ENCODE results near the gene FBXW2. TPM values are rescaled to one million over a fixed set of nuclear protein-coding genes. Genes with fewer than 3 reads are reported as not detected.

FBXW2 gene
- polyA plus RNA-seq, 1 donor from 2014 or later = 27.3 TPM

DNA sequence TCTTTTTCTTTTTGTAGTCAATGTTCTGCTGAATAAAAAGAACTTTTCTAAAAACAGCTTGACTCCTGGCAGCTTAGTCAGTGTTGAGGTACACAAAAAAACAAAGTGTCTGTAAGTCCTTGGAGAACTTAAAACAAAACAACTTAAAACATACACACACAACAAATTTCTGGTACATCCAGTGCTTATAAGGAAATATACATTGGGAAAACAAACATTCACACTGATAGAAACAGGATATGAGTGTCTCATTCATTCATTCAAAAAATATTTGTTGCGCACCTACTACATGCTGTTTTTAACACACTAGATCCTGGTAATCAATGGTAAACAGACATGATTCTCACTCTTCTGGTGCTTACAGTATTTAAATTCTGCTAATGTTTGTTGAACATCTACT, 51.5 kb downstream of the FBXW2 start:
- Mint-ChIP-seq H3K36me3 (peaks cover 3% of the 10 kb centered on the region), H3K9me3 (no peaks in the 10 kb centered on the region), H3K4me1 (peaks cover 0 to 1% (median 0%) of the 10 kb centered on the region in 3 donors), H3K4me3 (no peak overlapping the region), H3K27ac (no peak overlapping the region), H3K27me3 (no peaks in the 10 kb centered on the region)

DNA sequence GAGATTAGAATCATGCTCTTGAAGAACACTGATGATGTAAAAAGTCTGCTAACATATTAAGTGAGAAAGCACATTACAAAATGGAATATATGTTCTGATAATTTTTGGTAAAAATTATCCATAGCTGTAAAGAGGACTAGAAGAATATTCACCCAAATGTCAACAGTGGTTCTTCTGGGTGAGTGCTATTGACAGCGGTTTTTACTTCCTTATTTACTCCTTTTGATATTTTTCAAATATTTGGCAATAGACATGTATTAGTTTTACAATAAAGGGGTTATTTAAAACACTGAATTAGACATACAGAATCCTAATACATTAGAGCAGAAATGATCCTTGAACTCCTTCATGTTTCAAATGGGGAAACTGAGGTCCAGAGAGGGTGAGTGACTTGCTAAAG, 52.0 kb downstream of the FBXW2 start:
- Mint-ChIP-seq H3K36me3 (peaks cover 3% of the 10 kb centered on the region), H3K27ac (no peak overlapping the region), H3K9me3 (no peaks in the 10 kb centered on the region), H3K4me1 (peaks cover 0 to 1% (median under 1%) of the 10 kb centered on the region in 3 donors), H3K27me3 (no peaks in the 10 kb centered on the region), H3K4me3 (no peak overlapping the region)

DNA sequence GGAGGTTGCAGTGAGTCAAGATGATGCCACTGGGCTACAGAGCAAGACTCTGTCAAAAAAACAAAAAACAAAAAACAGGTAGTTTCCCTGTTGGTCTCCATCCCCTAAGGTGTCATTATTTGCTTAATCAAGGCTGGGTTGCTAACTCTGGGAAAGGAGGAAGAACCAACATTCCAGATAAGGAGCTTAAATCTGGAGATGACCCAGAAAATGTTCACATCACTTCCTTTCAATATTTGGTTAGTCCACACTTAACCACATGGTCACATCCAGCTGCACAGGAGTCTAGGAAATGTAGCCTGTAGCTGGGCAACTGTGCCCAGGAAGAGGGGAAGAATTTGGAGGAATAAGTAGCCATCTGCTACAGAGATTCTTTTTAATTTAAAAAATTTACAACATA, 53.1 kb downstream of the FBXW2 start:
- Mint-ChIP-seq H3K27me3 (no peaks in the 10 kb centered on the region), H3K4me3 (no peak overlapping the region), H3K9me3 (no peaks in the 10 kb centered on the region), H3K27ac (no peak overlapping the region), H3K4me1 (peaks cover 7 to 11% (median 9%) of the 10 kb centered on the region in 3 donors), H3K36me3 (peaks cover under 1% of the 10 kb centered on the region)

DNA sequence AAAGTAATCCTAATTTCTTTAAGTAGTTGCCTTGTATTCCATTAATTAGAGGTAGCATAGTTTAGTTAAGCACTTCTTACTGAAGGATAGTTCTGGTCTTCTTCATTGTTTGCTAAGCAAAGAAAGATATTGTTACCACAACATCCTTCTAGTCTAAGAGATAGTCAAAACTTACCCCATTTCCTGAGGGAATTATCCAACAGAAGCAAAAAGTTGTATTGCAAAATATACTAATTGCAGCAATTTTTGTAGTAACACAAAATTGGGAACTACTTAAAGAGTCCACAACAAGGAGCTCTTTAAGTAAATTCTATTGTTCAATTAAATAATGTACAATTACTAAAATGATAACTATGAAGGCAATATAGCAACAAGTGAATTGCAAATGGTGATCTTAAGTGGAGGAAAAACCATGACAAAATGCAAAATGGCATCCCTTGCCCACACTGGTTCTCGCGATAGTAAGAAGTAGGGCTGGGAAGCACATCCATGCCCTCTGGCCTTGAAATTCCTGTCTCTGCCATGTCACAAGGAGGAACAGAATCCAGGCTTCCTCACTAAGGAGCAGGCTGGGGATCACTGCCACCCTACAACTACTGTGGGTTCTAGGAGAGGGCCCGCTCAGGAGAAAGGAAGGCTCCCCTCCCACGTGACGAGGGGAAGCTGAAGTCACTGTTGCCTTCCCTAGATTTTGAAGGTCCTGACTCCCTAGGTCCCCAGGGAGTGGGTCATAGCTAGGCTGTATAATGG, 55.6 kb downstream of the FBXW2 start:
- Mint-ChIP-seq H3K36me3 (no peaks in the 10 kb centered on the region), H3K27me3 (no peaks in the 10 kb centered on the region), H3K27ac (peak overlapping the region in 1 of 3 donors; percentile 73), H3K9me3 (no peaks in the 10 kb centered on the region), H3K4me1 (peaks cover 13 to 17% (median 14%) of the 10 kb centered on the region in 3 donors), H3K4me3 (no peak overlapping the region)

DNA sequence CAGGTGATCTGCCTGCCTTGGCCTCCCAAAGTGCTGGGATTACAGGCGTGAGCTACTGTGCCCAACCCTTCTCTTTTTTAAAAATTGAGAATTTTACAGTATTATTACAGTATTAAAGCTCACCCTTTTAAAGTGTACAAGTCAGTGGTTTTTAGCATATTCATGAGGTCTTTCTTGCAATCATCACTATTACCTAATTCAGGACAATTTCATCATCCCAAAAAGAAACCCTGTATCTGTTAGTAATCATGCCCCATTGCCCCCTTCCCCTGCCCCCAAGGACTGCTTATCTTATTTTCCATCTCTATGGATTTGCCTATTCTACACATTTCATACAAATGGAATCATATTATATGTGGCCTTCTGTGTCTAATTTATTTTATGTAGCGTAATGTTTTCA, 56.3 kb downstream of the FBXW2 start:
- Mint-ChIP-seq H3K4me1 (peaks cover 13 to 17% (median 14%) of the 10 kb centered on the region in 3 donors), H3K36me3 (no peaks in the 10 kb centered on the region), H3K27ac (no peak overlapping the region), H3K27me3 (no peaks in the 10 kb centered on the region), H3K4me3 (no peak overlapping the region), H3K9me3 (no peaks in the 10 kb centered on the region)

DNA sequence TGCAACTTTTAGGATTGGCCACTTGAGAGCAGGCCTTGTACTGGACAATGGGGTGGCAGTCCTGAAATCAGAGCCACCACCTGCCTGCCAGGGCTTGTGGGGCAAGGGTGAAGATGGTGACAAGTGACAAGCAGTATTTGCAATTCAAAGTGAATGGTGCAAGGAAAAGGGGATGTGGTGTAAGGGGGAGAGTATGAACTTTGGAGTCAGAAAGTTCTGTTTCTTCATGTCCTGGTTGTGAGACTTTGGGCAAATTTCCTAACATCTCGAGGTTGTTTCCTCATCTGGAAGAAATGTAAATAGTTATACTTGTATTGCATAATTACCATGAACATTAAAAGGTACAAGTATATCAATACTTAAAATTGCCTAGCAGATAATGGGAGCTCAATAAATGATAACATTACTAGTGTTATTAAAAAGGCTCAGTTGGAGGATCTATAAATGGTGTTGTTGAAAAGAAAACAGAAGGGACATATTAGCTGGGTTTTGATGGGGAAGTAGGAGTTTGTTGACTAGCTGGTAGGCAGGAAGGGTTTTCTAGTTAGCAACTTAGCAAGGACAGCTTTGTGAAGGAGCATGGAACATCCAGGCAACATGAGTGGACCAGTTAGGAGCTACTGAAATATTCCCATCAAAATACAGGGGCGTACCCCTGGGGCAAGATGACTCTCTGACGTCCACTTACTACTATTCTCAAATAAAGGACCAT, 57.6 kb downstream of the FBXW2 start:
- Mint-ChIP-seq H3K36me3 (no peaks in the 10 kb centered on the region), H3K27me3 (no peaks in the 10 kb centered on the region), H3K4me3 (peak overlapping the region in 2 of 4 donors; percentile 2 to 63), H3K27ac (peak overlapping the region in 1 of 3 donors; percentile 59), H3K9me3 (no peaks in the 10 kb centered on the region), H3K4me1 (peaks cover 13 to 17% (median 14%) of the 10 kb centered on the region in 3 donors)

DNA sequence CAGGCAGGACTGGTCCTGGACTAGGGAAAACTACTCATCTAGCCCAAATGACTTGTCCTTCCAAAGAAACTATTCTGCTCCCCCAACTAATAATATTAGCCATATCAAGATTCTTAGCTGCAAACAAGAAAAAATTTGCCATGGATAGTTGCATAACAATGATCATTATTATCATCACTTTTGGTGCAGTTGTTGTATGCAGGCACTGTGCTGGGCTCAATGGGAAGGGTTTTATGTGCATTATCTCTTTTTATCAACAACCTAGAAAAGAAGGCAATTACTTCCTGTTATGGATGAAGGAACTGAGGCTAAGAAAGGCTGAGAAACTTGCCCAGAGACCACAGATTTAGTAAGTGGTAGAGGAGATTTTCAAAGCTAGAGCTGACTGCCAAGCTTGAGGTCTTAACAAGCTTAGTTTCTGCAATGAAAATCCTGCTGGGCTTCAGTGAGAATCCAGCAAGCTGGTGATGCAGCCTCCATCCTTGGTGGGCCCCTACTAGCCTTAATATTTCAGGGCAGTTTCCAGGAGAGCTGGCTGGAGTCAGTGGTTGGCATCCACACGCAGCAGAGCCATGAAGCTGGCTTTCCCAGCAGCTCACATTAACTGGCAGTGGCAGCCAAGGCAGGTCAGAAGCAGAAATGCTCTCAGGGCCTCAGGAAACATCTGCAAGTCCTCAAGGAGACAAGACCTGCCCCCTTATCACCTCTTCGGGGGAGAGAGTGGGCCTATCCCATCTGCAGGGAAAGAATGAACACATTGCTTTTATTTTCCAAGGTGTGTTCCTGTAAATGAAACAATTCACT, 58.4 kb downstream of the FBXW2 start:
- Mint-ChIP-seq H3K27ac (peak overlapping the region in 1 of 3 donors; percentile 59), H3K4me3 (peak overlapping the region in 1 of 4 donors; percentile 63), H3K27me3 (no peaks in the 10 kb centered on the region), H3K36me3 (no peaks in the 10 kb centered on the region), H3K9me3 (no peaks in the 10 kb centered on the region), H3K4me1 (peaks cover 13 to 17% (median 15%) of the 10 kb centered on the region in 3 donors)

DNA sequence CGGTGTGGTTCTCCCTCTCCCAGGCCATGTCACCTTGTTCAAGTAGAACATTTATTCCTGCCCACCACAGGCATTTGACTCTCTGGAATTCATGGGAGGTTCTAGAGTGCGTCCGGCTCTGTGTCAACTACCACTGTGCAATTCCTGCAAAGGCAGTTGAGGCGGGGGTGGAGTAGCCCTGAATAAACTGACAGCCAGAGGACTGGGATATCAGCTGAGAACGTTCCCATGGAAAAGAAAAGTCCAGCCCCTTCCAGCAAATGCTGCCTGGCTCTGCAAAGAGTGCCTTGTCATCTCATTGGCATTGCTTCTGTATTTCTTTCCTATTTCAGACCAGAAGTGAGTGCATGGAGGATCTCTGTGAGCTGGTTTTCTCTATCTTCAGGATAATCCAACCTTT, 60.0 kb downstream of the FBXW2 start:
- no peaks in the 10 kb centered on the region for H3K27me3 Mint-ChIP-seq
- no peak overlapping the region for H3K27ac Mint-ChIP-seq
- no peak overlapping the region for H3K4me3 Mint-ChIP-seq
- no peaks in the 10 kb centered on the region for H3K36me3 Mint-ChIP-seq
- no peaks in the 10 kb centered on the region for H3K9me3 Mint-ChIP-seq
- H3K4me1 Mint-ChIP-seq = peaks cover 14 to 17% (median 15%) of the 10 kb centered on the region in 3 donors

DNA sequence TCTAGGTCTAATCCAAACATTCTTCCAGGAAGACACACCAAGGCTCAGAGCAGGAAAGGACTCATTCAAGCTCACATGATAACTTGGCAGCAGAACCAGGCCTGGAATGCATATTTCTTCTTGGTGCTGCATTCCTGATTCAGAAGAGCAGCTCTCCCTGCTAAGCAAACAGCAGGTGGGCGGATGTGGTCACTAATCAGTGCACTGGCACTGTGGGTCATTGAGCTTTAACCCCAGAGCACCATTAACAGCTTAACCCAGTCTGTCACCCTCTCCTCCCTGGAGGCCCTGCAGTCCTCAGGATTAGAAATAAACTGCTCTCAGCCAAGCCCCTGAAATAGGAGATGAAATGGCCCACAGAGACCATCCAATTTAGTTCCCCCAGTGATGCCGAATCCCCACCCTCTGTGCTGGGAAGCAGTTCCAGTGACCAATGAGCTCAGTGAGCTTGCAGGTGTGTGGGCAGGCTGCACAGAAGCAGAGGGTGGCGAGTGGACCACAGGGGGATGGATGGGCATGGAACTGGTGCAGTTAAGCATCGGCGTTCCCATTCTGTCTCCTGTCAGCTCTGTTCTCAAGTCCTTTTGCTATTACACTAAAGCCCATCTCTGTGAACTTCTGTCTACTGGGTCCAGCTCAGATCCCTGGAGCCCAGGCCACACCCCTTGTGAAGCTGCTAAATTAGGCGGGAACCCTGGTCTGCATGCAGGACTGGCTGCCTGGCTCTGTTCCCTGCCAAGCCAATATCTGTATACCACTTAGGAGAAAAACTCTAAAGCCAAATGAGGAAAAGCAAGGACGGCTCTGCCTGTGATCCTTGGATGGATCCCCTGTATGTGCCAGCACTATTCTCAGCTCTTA, 62.3 kb downstream of the FBXW2 start:
- Mint-ChIP-seq H3K9me3 (no peaks in the 10 kb centered on the region), H3K4me1 (peaks cover 14 to 15% (median 14%) of the 10 kb centered on the region in 3 donors), H3K4me3 (peak overlapping the region in 1 of 4 donors; percentile 27), H3K27me3 (no peaks in the 10 kb centered on the region), H3K36me3 (no peaks in the 10 kb centered on the region), H3K27ac (peak overlapping the region in 1 of 3 donors; percentile 72)

DNA sequence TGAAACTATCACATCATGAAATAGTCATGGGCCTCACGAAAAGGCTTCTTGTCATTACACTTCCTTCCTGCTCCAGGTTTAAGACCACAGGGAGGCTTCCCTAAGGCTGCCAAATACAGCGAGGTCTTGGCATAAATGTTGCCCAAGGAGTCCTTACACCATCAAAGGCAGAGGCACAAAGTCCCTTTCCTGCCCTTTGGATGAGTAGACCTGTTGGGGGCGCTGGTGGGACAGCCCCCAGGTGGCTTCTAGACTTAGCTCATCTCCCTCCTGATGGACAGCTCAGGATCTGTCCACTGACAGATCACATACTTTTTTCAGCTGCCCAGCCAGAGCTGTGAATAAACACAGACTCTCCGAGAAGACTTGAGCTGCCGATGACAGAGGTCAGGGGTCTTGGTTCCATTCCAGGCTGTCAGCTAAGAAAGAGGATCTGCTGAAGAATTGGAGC, 63.4 kb downstream of the FBXW2 start:
- Mint-ChIP-seq H3K4me1 (peaks cover 4 to 5% (median 4%) of the 10 kb centered on the region in 3 donors), H3K4me3 (no peak overlapping the region), H3K9me3 (no peaks in the 10 kb centered on the region), H3K36me3 (no peaks in the 10 kb centered on the region), H3K27me3 (no peaks in the 10 kb centered on the region), H3K27ac (no peak overlapping the region)

DNA sequence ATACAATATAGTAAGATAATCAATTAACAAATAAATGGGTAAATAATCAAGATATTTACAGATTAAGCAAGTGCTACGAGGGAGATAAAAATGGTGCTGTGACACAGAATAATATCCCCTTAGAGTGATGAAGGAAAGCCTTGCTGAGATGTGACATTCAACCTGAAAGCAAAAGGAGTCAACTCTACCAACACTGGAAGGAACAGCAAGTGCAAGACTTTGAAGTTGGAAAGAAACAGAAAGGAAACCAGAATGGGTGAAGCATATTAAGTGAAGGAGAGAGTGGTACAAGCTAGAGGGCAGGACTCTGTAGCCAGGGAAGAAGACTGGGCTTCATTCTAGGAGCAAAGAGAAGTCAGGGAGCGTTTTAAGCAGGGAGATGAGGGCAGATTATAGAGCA, 66.7 kb downstream of the FBXW2 start:
- peaks cover 0 to 3% (median 1%) of the 10 kb centered on the region in 3 donors for H3K4me1 Mint-ChIP-seq
- no peaks in the 10 kb centered on the region for H3K36me3 Mint-ChIP-seq
- no peaks in the 10 kb centered on the region for H3K9me3 Mint-ChIP-seq
- no peaks in the 10 kb centered on the region for H3K27me3 Mint-ChIP-seq
- H3K27ac Mint-ChIP-seq = no peak overlapping the region
- H3K4me3 Mint-ChIP-seq = no peak overlapping the region

DNA sequence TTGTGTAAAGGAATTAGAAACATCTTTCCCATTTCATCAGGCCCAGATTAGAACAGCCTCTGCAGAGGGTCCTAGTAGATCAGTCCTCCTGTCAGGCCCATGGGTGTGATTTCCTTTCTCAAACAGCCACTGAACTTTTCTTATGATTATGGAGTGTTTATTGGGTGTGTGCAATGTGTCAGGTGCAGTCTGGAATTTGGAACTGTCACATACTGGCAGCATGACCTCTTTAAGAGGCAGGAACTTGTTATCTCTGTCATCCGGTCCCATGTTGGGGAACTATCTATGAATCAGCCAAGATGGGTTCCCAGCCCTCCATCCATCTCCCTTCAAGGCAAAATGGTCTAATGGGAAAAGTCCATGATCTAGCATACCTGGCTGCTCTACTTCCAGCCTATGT, 67.3 kb downstream of the FBXW2 start:
- Mint-ChIP-seq H3K36me3 (no peaks in the 10 kb centered on the region), H3K9me3 (no peaks in the 10 kb centered on the region), H3K27me3 (no peaks in the 10 kb centered on the region), H3K4me3 (no peak overlapping the region), H3K27ac (no peak overlapping the region), H3K4me1 (peaks cover 0 to 3% (median 1%) of the 10 kb centered on the region in 3 donors)

DNA sequence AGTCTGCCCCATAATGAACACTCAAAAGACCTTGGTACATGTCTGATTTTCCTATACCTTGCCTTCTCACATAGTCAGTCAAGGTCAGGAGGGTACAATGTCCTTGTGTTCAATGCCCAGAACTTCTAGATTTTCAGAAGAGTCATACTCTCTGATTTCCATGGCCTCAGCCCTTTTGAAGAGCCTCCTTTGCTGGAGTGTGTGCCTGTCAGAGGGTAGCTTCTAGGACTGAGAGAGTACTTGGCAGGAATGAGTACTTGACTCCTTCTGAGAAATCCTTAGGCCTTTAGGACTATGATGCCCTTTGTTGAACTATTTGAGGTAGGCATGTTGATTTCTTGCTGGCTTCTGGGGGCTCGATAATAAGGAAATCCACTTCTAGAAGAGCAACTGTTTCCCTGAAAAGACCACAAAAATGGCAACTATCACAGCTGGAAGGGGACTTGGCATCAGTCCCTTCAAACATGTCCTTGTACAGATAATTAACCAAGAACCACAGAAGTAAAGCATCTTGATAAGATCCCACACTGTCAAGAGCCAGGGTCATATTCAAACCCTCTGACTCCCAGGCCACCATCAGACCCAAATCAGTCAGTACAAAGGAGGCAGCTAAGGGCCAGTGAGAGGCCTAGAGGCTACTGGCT, 68.3 kb downstream of the FBXW2 start:
- Mint-ChIP-seq H3K36me3 (no peaks in the 10 kb centered on the region), H3K4me1 (peaks cover 0 to 1% (median 0%) of the 10 kb centered on the region in 3 donors), H3K27ac (no peak overlapping the region), H3K9me3 (no peaks in the 10 kb centered on the region), H3K27me3 (no peaks in the 10 kb centered on the region), H3K4me3 (no peak overlapping the region)

DNA sequence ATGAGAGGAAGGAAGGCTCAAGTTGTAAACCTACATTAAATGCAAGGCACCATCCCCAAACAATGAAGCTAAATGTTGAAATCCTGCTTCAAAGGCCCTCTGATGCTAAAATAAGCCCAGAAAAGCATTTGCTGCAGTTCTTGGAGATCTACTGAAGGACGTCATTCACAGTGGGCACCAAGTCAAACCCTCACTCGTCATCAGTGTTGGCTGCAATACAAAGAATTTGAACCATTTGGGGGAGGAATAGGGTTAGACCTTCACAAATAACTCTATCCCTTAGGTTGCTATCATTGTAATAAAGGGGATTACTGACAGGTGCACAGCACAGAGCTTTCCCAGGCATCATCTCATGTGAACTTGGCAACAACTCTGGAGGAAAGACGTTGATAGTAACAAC, 69.7 kb downstream of the FBXW2 start:
- Mint-ChIP-seq H3K36me3 (no peaks in the 10 kb centered on the region), H3K27me3 (no peaks in the 10 kb centered on the region), H3K4me1 (no peaks in the 10 kb centered on the region), H3K9me3 (no peaks in the 10 kb centered on the region), H3K4me3 (no peak overlapping the region), H3K27ac (no peak overlapping the region)

All from IgD-negative memory B cell (primary cell).